ENCODE results near the gene DCAKD.

- TF ChIP-seq CTCF (IDR thresholded peaks at IDR 0.05), result no peak
- no peak for TF ChIP-seq ZBTB21 (CRISPR knock-in tag; IDR thresholded peaks at IDR 0.05; ENCODE audit: borderline replicate concordance)
- TF ChIP-seq ZNF281 (CRISPR knock-in tag; IDR thresholded peaks at IDR 0.05), result no peak
- no peak for TF ChIP-seq PRDM15 (CRISPR knock-in tag; IDR thresholded peaks at IDR 0.05)
- no peak for TF ChIP-seq RORB (CRISPR knock-in tag; IDR thresholded peaks at IDR 0.05)
- TF ChIP-seq ATF2 (CRISPR knock-in tag; IDR thresholded peaks at IDR 0.05; ENCODE audit: borderline replicate concordance, low read depth), result no peak
- no peak for TF ChIP-seq USF1 (CRISPR knock-in tag; IDR thresholded peaks at IDR 0.05)
- no peak for TF ChIP-seq ZNF512 (CRISPR knock-in tag; IDR thresholded peaks at IDR 0.05; ENCODE audit: borderline replicate concordance)
- TF ChIP-seq CREB1 (CRISPR knock-in tag; IDR thresholded peaks at IDR 0.05), result no peak
- TF ChIP-seq E2F5 (CRISPR knock-in tag; IDR thresholded peaks at IDR 0.05), result 0 out of 2 replicates have a peak, but pooled peaks have one; percentile 32
- no peak for TF ChIP-seq KAT7 (CRISPR knock-in tag; IDR thresholded peaks at IDR 0.05; ENCODE audit: borderline replicate concordance)
These were observed 32.4 kb downstream of the DCAKD start for GRCh38 chr17:45018848-45019711.
